ENCODE measurements around the gene SPPL3.
"Not testable (repeated sequence)": the region's sequence is repeated elsewhere in the genome, so short reads cannot be mapped to it uniquely, and the experiment has no call there.

The SPPL3 gene

GRCh38 chr12:120904197-120904773 lies at the start of gene SPPL3:
Gene SPPL3 (minus strand): TSS chr12:120904358. CDS start chr12:120903867, 491 bp downstream.
- no peak; the same call in 1 of the 2 replicates for TF ChIP-seq CTCF (conservative IDR thresholded peaks at IDR 0.05)
- peak; percentile 53; the same call in 1 of the 2 replicates for TF ChIP-seq ZFX (IDR thresholded peaks at IDR 0.05)
- peak within 1 kb of the TSS; percentile 84 for H3K27ac ChIP-seq

GRCh38 chr12:120950807-120951206 lies 46.6 kb upstream of the SPPL3 start:
- H3K27ac ChIP-seq: no peak overlapping the region
- TF ChIP-seq CTCF (conservative IDR thresholded peaks at IDR 0.05): no peak
- no peak for TF ChIP-seq ZFX (IDR thresholded peaks at IDR 0.05)

GRCh38 chr12:120950260-120950799 lies 46.2 kb upstream of the SPPL3 start:
- not testable (repeated sequence) for H3K27ac ChIP-seq

- H3K27ac ChIP-seq: not testable (repeated sequence)
Observed at GRCh38 chr12:120945516-120945915, 41.4 kb upstream of the SPPL3 start.

- H3K27ac ChIP-seq: no peak overlapping the region
Observed at GRCh38 chr12:120944645-120945217, 40.6 kb upstream of the SPPL3 start.

GRCh38 chr12:120943482-120943881 lies 39.3 kb upstream of the SPPL3 start:
- no peak overlapping the region for H3K27ac ChIP-seq
- TF ChIP-seq ZFX (IDR thresholded peaks at IDR 0.05) (no peak), CTCF (conservative IDR thresholded peaks at IDR 0.05) (no peak)

More at GRCh38 chr12:120944645-120945217, 40.6 kb upstream of the SPPL3 start:
- no peak for TF ChIP-seq ZFX (IDR thresholded peaks at IDR 0.05)
- TF ChIP-seq CTCF (conservative IDR thresholded peaks at IDR 0.05): peak; percentile 81

- no peak overlapping the region for H3K27ac ChIP-seq
- TF ChIP-seq ZFX (IDR thresholded peaks at IDR 0.05) (no peak), CTCF (conservative IDR thresholded peaks at IDR 0.05) (no peak)
Observed at GRCh38 chr12:120941846-120942405, 37.8 kb upstream of the SPPL3 start.

- TF ChIP-seq ZFX (IDR thresholded peaks at IDR 0.05) (no peak), CTCF (conservative IDR thresholded peaks at IDR 0.05) (no peak)
- no peak overlapping the region for H3K27ac ChIP-seq
Observed at GRCh38 chr12:120941412-120941811, 37.3 kb upstream of the SPPL3 start.

Data from C4-2B (cell line).